Activated CD8-positive, alpha-beta memory T cell treated with anti-CD3 and anti-CD28 coated beads for 36 hours (primary cell): ENCODE measurements around the gene RELB. TPM values are rescaled to one million over a fixed set of nuclear protein-coding genes. Genes with fewer than 3 reads are reported as not detected.

Experiments
- CTCF ChIA-PET: fragments of 350-600 bp; sonication (Branson Sonifier 250); formaldehyde crosslinking; loops from one replicate; lab custom pipeline; 2021; ENCODE audit warnings: antibody characterized with exemption; lab: Charles Lee
- POLR2A ChIA-PET: fragments of 350-600 bp; sonication (Branson Sonifier 250); formaldehyde crosslinking; loops from one replicate; lab custom pipeline; 2021; ENCODE audit warnings: antibody characterized with exemption; lab: Charles Lee
- total RNA-seq, 2 experiments: library from RNA; stranded (reverse); gene quantifications; one replicate each; pipeline ENCODE4 v1.2.3, GENCODE V29; 2021

Gene RELB
- total RNA-seq, 2 experiments from 2014 or later = 48.5 to 51.6 TPM

GRCh38 chr19:45008552-45008951, 7.3 kb downstream of the RELB start:
- POLR2A ChIA-PET = no interaction called here

DNA sequence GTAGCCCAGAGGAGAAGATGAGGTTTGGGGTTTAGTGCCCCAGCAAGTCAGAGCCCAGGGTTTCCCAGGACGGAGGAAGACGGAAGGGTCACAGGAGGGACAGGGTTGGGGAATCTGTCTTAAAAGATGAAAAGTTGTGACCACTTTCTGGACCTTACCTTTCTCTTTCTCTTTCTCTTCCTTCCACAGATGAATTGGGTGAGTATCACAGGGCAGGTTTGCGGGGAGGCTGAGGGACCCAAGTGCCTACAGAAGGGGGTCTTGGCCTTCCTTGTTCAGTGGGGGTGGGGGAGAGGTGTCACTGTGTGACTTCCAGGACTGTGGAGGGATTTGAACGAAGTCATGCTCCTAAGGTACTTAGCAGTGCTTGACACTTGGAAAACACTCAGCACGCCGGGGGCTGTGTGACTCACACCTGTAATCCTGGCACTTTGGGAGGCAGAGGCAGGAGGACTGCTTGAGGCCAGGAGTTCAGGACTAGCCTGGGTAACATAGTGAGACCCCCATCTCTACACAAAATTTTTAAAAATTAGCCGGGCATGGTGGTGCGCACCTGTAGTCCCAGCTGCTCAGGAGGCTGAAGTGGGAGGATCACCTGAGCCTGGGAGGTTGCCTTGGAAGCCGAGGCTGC, 8.5 kb downstream of the RELB start:
- ChIA-PET CTCF (no interaction called here), POLR2A (no interaction called here)

More at GRCh38 chr19:45008552-45008951, 7.3 kb downstream of the RELB start:
- CTCF ChIA-PET = no interaction called here

- POLR2A ChIA-PET = no interaction called here
- CTCF ChIA-PET = no interaction called here
Observed at GRCh38 chr19:45010306-45010705, 9.0 kb downstream of the RELB start.

GRCh38 chr19:45011959-45012358, 10.7 kb downstream of the RELB start:
- ChIA-PET CTCF (no interaction called here), POLR2A (interaction anchor here (0.6 kb wide), 1 partner anchor 796 kb away, joined by 3 read pairs; no protein-coding TSS in a partner anchor)

GRCh38 chr19:45016388-45017314, 15.4 kb downstream of the RELB start:
- ChIA-PET CTCF (interaction anchor here (1.7 kb wide), 1 partner anchor 16 kb away, joined by 3 read pairs; no protein-coding TSS in a partner anchor), POLR2A (interaction anchor here (1.3 kb wide), 1 partner anchor 22 kb away, joined by 3 read pairs; the partner anchor contains the start of gene CLASRP)

GRCh38 chr19:45019187-45019586, 17.9 kb downstream of the RELB start:
- POLR2A ChIA-PET = interaction anchor here (0.7 kb wide), 1 partner anchor 262 kb away, joined by 5 read pairs; no protein-coding TSS in a partner anchor
- CTCF ChIA-PET = interaction anchor here (1.8 kb wide), 1 partner anchor 40 kb away, joined by 3 read pairs; no protein-coding TSS in a partner anchor

DNA sequence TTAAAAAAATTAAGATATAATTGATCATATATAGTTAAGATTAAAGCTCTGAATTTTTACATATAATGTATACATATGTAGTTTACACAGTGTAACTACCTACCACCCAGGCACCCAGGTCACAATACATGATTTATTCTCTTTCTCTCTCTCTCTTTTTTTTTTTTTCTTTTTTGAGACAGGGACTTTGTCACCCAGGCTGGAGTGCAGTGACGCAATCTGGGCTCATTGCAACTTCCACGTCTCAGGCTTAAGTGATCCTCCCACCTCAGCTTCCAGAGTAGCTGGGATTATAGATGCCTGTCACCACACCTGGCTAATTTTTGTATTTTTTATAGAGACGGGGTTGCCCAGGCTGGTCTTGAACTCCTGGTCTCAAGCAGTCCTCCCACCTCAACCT, 18.8 kb downstream of the RELB start:
- CTCF ChIA-PET = interaction anchor here (1.8 kb wide), 1 partner anchor 40 kb away, joined by 3 read pairs; no protein-coding TSS in a partner anchor
- POLR2A ChIA-PET = no interaction called here

- ChIA-PET POLR2A (interaction anchor here (0.5 to 0.7 kb wide), 3 partner anchors 18 to 391 kb away, joined by 3 to 4 read pairs (median 3); no protein-coding TSS in a partner anchor), CTCF (no interaction called here)
Observed at GRCh38 chr19:45021971-45022370, 20.7 kb downstream of the RELB start.

- CTCF ChIA-PET = no interaction called here
- POLR2A ChIA-PET = no interaction called here
Observed at GRCh38 chr19:45023048-45023447, 21.8 kb downstream of the RELB start.

DNA sequence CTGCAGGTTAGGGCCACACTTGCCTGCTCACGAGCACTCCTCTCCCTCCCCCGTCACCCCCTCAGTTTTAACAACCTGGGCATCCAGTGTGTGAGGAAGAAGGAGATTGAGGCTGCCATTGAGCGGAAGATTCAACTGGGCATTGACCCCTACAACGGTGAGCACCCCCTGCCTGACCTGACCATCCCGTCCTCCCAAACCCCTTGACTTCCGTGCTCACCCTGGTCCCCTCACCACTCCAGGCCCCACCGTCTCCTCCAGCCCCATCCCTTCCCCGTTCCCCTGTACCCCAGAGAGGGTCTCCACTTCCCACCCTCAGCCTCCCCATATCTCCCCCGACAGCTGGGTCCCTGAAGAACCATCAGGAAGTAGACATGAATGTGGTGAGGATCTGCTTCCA, 24.0 kb downstream of the RELB start:
- CTCF ChIA-PET = no interaction called here
- POLR2A ChIA-PET = no interaction called here

GRCh38 chr19:45027371-45027770, 26.1 kb downstream of the RELB start:
- CTCF ChIA-PET = no interaction called here

DNA sequence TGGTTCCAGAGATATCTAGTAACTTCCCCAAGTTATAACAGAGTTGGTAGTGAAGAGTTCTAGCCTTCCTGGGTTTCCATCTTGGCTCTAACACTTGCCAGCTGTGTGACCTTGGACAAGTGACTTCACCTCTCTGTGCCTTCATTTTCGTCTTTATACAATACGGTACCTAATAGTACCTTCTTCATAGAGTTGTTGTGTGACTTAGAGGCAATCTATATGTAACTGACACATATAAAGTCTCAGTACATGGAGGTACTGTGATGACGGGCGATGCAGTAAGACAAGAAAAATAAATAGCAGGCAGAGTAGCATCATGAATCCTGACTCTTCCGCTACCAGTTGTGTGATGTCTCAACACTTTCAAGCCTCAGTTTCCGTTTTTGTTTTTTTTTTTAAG, 29.6 kb downstream of the RELB start:
- ChIA-PET POLR2A (no interaction called here), CTCF (interaction anchor here (1.3 kb wide), 1 partner anchor 29 kb away, joined by 6 read pairs; no protein-coding TSS in a partner anchor)

More at GRCh38 chr19:45027371-45027770, 26.1 kb downstream of the RELB start:
- POLR2A ChIA-PET = no interaction called here

GRCh38 chr19:45032421-45032820, 31.2 kb downstream of the RELB start:
- ChIA-PET POLR2A (interaction anchor here (0.7 kb wide), 1 partner anchor 296 kb away, joined by 3 read pairs; no protein-coding TSS in a partner anchor), CTCF (no interaction called here)

DNA sequence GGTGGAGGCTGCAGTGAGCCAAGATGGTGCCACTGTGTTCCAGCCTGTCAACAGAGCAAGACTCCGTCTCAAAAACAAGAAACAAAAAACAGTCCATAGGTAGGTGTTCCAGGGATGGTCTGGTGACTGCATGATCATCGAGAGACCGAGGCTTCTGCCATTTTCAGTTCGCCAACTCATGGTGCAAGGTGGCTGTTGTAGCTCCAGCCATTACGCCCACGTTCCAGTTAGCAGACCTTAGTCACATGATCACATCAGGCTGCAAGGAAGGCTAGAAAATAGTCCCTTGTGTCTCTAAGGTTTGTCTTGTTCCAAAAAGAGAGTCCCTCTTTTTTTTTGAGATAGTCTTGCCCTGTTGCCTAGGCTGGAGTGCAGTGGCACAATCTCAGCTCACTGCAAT, 34.5 kb downstream of the RELB start:
- ChIA-PET CTCF (no interaction called here), POLR2A (interaction anchor here (0.6 kb wide), 1 partner anchor 129 kb away, joined by 3 read pairs; no protein-coding TSS in a partner anchor)

GRCh38 chr19:45037393-45038169, 36.3 kb downstream of the RELB start:
- POLR2A ChIA-PET = no interaction called here
- CTCF ChIA-PET = interaction anchor here (0.7 kb wide), 1 partner anchor 38 kb away, joined by 3 read pairs; no protein-coding TSS in a partner anchor

GRCh38 chr19:45038931-45039893, 37.9 kb downstream of the RELB start, which contains the start of gene CLASRP:
CLASRP (plus strand) TSS chr19:45039045; CDS start chr19:45040213, 1,168 bp downstream.
- CTCF ChIA-PET = interaction anchor here (0.6 to 1.9 kb wide), 11 partner anchors 10 to 400 kb away, joined by 3 to 10 read pairs (median 3); partner anchors contain the start of genes GEMIN7 and RELB
- POLR2A ChIA-PET = interaction anchor here (0.5 to 1.6 kb wide), 15 partner anchors 8 to 728 kb away, joined by 3 to 13 read pairs (median 4); partner anchors contain the start of genes RELB and TRAPPC6A
